Caco-2 (cell line): ENCODE results near the gene NKAIN1. TPM values are rescaled to one million over a fixed set of nuclear protein-coding genes. Genes with fewer than 3 reads are reported as not detected.

Source experiments
- BruUV-seq: library from RNA; stranded (reverse); fragments of 400-500 nt; replicated peaks from 2 replicates; lab custom pipeline; 2021; lab: Mats Ljungman, UMichigan
- CTCF ChIA-PET: fragments of 300-600 bp; sonication (Branson Sonifier 250); formaldehyde crosslinking; loops from one replicate; lab custom pipeline; 2022; ENCODE audit warnings: antibody characterized with exemption; lab: Charles Lee
- POLR2A ChIA-PET: fragments of 300-600 bp; sonication (Branson Sonifier 250); formaldehyde crosslinking; loops from one replicate; lab custom pipeline; 2022; ENCODE audit warnings: antibody characterized with exemption; lab: Charles Lee
- DNase-seq, 2 experiments: peaks; one replicate each; pipeline versions ENCODE4 v3.0.0 to v3.0.0-alpha.2; 2020 to 2022
- H3K27me3 ChIP-seq: replicated peaks from 2 replicates; pipeline ENCODE4 v1.6.0; 2011; ENCODE audit warnings: low read length; ENCODE audit not compliant: control insufficient read depth, insufficient read depth
- H3K36me3 ChIP-seq: 2 replicates; pipeline ENCODE4 v1.5.1; 2011; ENCODE audit warnings: low read length; ENCODE audit not compliant: control insufficient read depth, insufficient read depth
- H3K4me1 ChIP-seq: fragments of 250-450 bp; sonication (Bioruptor Pico); 2 replicates; pipeline ENCODE4 v1.5.1; 2020; ENCODE audit warnings: mild to moderate bottlenecking
- H3K4me3 ChIP-seq: 2 replicates; pipeline ENCODE4 v1.5.1; 2011; ENCODE audit warnings: low read depth, mild to moderate bottlenecking, control low read depth, low read length
- H3K9me3 ChIP-seq: fragments of 250-450 bp; sonication (Bioruptor Pico); 2 replicates; pipeline ENCODE4 v1.5.1; 2020; ENCODE audit warnings: mild to moderate bottlenecking, moderate library complexity
- H3K27ac Mint-ChIP-seq: one replicate; pipeline ENCODE4 v1.8.0; 2022; ENCODE audit warnings: mixed read lengths; ENCODE audit not compliant: unreplicated experiment
- H3K27me3 Mint-ChIP-seq: one replicate; pipeline ENCODE4 v1.8.0; 2022; ENCODE audit warnings: mixed read lengths; ENCODE audit not compliant: insufficient read depth, unreplicated experiment
- H3K36me3 Mint-ChIP-seq: one replicate; pipeline ENCODE4 v1.8.0; 2022; ENCODE audit warnings: mild to moderate bottlenecking, mixed read lengths; ENCODE audit not compliant: insufficient read depth, unreplicated experiment
- H3K4me1 Mint-ChIP-seq: one replicate; pipeline ENCODE4 v1.8.0; 2022; ENCODE audit warnings: low read depth, mixed read lengths; ENCODE audit not compliant: unreplicated experiment
- H3K4me3 Mint-ChIP-seq: one replicate; pipeline ENCODE4 v1.8.0; 2022; ENCODE audit warnings: mild to moderate bottlenecking, moderate library complexity, mixed read lengths; ENCODE audit not compliant: unreplicated experiment
- H3K9me3 Mint-ChIP-seq: one replicate; pipeline ENCODE4 v1.8.0; 2022; ENCODE audit warnings: mixed read lengths; ENCODE audit not compliant: unreplicated experiment
- intact Hi-C: fragments of 100-400 bp; cut with micrococcal nuclease; formaldehyde crosslinking; loops from one replicate; pipeline ENCODE4 v1.10.0; 2022; ENCODE audit not compliant: unreplicated experiment
- total RNA-seq: library from RNA; stranded (reverse); gene quantifications from 2 replicates; pipeline ENCODE4 v1.2.3, GENCODE V29; 2022
- TF ChIP-seq, protein P1 (sequence below), 2 experiments: fragments of 200-600 bp in 1 of 2; IDR thresholded peaks; 1 replicate in 1 of 2; 2 replicates in 1 of 2; pipeline versions ENCODE4 v1.5.1 to v1.8.0; 2011 to 2022; ENCODE audit warnings: antibody characterized with exemption in 1 of 2, control low read depth in 1 of 2, inconsistent platforms in 1 of 2, low read depth in 1 of 2, low read length in 1 of 2, mild to moderate bottlenecking in 1 of 2, moderate library complexity in 1 of 2; ENCODE audit not compliant: insufficient read depth in 1 of 2, severe bottlenecking in 1 of 2, unreplicated experiment in 1 of 2

The NKAIN1 gene
- total RNA-seq, 1 experiment from 2014 or later = not detected

GRCh38 chr1:31257213-31257612 is 17.5 kb upstream of the NKAIN1 start:
- H3K36me3 ChIP-seq = no peaks in the 10 kb centered on the region
- no peaks in the 10 kb centered on the region for H3K27me3 Mint-ChIP-seq

GRCh38 chr1:31249854-31250253 is 10.2 kb upstream of the NKAIN1 start:
- intact Hi-C loops = no loop called here
- no peaks in the 10 kb centered on the region for H3K27me3 Mint-ChIP-seq
- no peaks in the 10 kb centered on the region for H3K36me3 Mint-ChIP-seq
- no peaks in the 10 kb centered on the region for H3K4me1 Mint-ChIP-seq
- CTCF ChIA-PET = interaction anchor here (0.6 kb wide), 1 partner anchor 51 kb away, joined by 3 read pairs; no protein-coding TSS in a partner anchor
- no TSS peak for BruUV-seq
- TF ChIP-seq, protein P1, sequence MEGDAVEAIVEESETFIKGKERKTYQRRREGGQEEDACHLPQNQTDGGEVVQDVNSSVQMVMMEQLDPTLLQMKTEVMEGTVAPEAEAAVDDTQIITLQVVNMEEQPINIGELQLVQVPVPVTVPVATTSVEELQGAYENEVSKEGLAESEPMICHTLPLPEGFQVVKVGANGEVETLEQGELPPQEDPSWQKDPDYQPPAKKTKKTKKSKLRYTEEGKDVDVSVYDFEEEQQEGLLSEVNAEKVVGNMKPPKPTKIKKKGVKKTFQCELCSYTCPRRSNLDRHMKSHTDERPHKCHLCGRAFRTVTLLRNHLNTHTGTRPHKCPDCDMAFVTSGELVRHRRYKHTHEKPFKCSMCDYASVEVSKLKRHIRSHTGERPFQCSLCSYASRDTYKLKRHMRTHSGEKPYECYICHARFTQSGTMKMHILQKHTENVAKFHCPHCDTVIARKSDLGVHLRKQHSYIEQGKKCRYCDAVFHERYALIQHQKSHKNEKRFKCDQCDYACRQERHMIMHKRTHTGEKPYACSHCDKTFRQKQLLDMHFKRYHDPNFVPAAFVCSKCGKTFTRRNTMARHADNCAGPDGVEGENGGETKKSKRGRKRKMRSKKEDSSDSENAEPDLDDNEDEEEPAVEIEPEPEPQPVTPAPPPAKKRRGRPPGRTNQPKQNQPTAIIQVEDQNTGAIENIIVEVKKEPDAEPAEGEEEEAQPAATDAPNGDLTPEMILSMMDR (IDR thresholded peaks at IDR 0.05; ENCODE audit: insufficient read depth in 1 of 2, low read depth in 1 of 2, low read length in 1 of 2, severe bottlenecking in 1 of 2, unreplicated experiment in 1 of 2) = no peak
- H3K36me3 ChIP-seq = no peaks in the 10 kb centered on the region
- no peak overlapping the region for H3K4me3 Mint-ChIP-seq
- no peaks in the 10 kb centered on the region for H3K9me3 ChIP-seq
- no peak for DNase-seq
- no peak overlapping the region for H3K27ac Mint-ChIP-seq
- H3K9me3 Mint-ChIP-seq = no peaks in the 10 kb centered on the region
- no peak overlapping the region for H3K4me3 ChIP-seq
- H3K4me1 ChIP-seq = no peaks in the 10 kb centered on the region
- no peaks in the 10 kb centered on the region for H3K27me3 ChIP-seq
- POLR2A ChIA-PET = no interaction called here

More at GRCh38 chr1:31257213-31257612, 17.5 kb upstream of the NKAIN1 start:
- H3K36me3 Mint-ChIP-seq = peaks cover 37% of the 10 kb centered on the region
- DNase-seq = no peak
- BruUV-seq = no TSS peak
- no peaks in the 10 kb centered on the region for H3K9me3 Mint-ChIP-seq
- H3K4me3 Mint-ChIP-seq = no peak overlapping the region
- ChIA-PET CTCF (no interaction called here), POLR2A (interaction anchor here (0.7 kb wide), 1 partner anchor 19 kb away, joined by 3 read pairs; no protein-coding TSS in a partner anchor)
- Histone ChIP-seq H3K4me1 (no peaks in the 10 kb centered on the region), H3K27me3 (no peaks in the 10 kb centered on the region), H3K9me3 (no peaks in the 10 kb centered on the region), H3K4me3 (no peak overlapping the region)
- H3K27ac Mint-ChIP-seq = no peak overlapping the region
- TF ChIP-seq, protein P1 (IDR thresholded peaks at IDR 0.05; ENCODE audit: insufficient read depth in 1 of 2, low read depth in 1 of 2, low read length in 1 of 2, severe bottlenecking in 1 of 2, unreplicated experiment in 1 of 2) = no peak
- intact Hi-C loops = no loop called here
- H3K4me1 Mint-ChIP-seq = no peaks in the 10 kb centered on the region

DNA sequence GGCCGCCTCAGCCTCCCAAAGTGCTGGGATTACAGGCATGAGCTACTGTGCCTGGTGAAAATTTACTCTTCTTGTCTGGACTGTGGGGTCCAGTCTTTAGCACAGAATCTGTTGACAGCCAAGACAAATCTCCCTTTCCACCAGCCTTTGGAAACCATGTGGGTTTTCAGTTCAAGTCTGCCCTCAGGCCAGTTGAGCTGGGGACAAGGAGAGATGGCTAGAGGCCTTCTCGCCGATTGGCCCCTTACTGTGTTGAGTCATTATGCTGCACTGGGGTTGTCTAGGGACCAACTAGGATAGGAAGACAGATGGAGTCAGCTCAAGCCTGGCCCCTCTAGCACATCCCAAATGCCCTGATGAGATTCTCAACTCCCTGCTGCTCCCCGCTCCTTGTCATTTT is 8.6 kb upstream of the NKAIN1 start:
- no peaks in the 10 kb centered on the region for H3K9me3 Mint-ChIP-seq
- BruUV-seq = no TSS peak
- POLR2A ChIA-PET = no interaction called here
- H3K27ac Mint-ChIP-seq = no peak overlapping the region
- H3K27me3 Mint-ChIP-seq = no peaks in the 10 kb centered on the region
- H3K4me1 Mint-ChIP-seq = no peaks in the 10 kb centered on the region
- no peaks in the 10 kb centered on the region for H3K4me1 ChIP-seq
- TF ChIP-seq, protein P1 (IDR thresholded peaks at IDR 0.05; ENCODE audit: insufficient read depth in 1 of 2, low read depth in 1 of 2, low read length in 1 of 2, severe bottlenecking in 1 of 2, unreplicated experiment in 1 of 2) = no peak
- no peak overlapping the region for H3K4me3 Mint-ChIP-seq
- intact Hi-C loops = no loop called here
- no peaks in the 10 kb centered on the region for H3K36me3 Mint-ChIP-seq
- no peaks in the 10 kb centered on the region for H3K27me3 ChIP-seq
- H3K4me3 ChIP-seq = no peak overlapping the region
- no peaks in the 10 kb centered on the region for H3K36me3 ChIP-seq
- CTCF ChIA-PET = no interaction called here
- no peak for DNase-seq
- H3K9me3 ChIP-seq = no peaks in the 10 kb centered on the region
